Activated naive CD4-positive, alpha-beta T cell treated with anti-CD3 and anti-CD28 coated beads for 36 hours (primary cell): ENCODE data around the gene KAZN. TPM values are rescaled to one million over a fixed set of nuclear protein-coding genes. Genes with fewer than 3 reads are reported as not detected.
A peak's percentile ranks its signal among the peaks of the same experiment; 100 is the strongest.

Experiments
- CTCF ChIA-PET: fragments of 350-600 bp; sonication (Branson Sonifier 250); formaldehyde crosslinking; loops from one replicate; lab custom pipeline; 2021; ENCODE audit warnings: antibody characterized with exemption; lab: Charles Lee
- DNase-seq: peaks from one replicate; pipeline ENCODE4 v3.0.0-alpha.2; 2020
- H3K27ac Mint-ChIP-seq: one replicate; pipeline ENCODE4 v1.8.0; 2021; ENCODE audit warnings: mild to moderate bottlenecking, mixed read lengths
- H3K27me3 Mint-ChIP-seq: one replicate; pipeline ENCODE4 v1.8.0; 2021; ENCODE audit warnings: low read depth, mixed read lengths
- H3K36me3 Mint-ChIP-seq: one replicate; pipeline ENCODE4 v1.8.0; 2021; ENCODE audit warnings: low read depth, mixed read lengths
- H3K4me1 Mint-ChIP-seq: one replicate; pipeline ENCODE4 v1.8.0; 2021; ENCODE audit warnings: low read depth, mixed read lengths
- H3K4me3 Mint-ChIP-seq: one replicate; pipeline ENCODE4 v1.8.0; 2021; ENCODE audit warnings: mild to moderate bottlenecking, moderate library complexity, mixed read lengths
- H3K9me3 Mint-ChIP-seq: one replicate; pipeline ENCODE4 v1.8.0; 2021; ENCODE audit warnings: mixed read lengths
- intact Hi-C: fragments of 100-400 bp; cut with micrococcal nuclease; formaldehyde crosslinking; loops from one replicate; pipeline ENCODE4 v1.15.1; 2023
- total RNA-seq, 2 experiments: library from RNA; stranded (reverse); gene quantifications; one replicate each; pipeline ENCODE4 v1.2.3, GENCODE V29; 2021

KAZN gene
- total RNA-seq, 2 experiments from 2014 or later, result 0.55 to 0.59 TPM

DNA sequence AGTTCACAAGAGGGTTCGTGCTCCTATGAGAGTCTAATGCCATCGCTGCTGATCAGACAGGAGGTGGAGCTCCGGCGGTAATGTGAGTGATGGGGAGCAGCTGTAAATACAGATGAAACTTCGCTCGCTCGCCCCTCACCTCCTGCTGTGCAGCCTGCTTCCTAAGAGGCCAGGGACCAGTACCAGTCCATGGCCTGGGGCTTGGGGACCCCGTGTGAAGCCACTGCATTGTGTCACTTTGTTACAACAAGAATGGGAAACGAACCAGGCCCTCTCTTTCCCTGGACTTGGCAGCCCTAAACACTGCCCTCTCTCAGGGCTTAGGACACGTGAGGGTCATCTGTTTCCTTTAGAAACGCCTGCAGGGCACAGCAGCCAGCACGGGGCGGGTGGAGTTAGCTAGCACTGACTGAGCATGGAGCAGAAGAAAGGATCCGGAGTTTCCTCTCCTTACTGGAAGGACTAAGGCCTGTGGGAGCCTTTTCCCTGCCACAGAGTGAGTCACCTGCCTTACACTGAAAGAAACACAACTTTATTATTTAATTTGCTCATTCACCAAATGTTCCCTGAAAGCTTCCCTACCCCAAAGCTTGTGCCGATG is 369.9 kb downstream of the KAZN start:
- intact Hi-C loops, result loop anchor here (5.0 kb wide), 1 partner anchor 41 kb away; no protein-coding TSS in a partner anchor
- CTCF ChIA-PET, result interaction anchor here (0.6 kb wide), 1 partner anchor 9 kb away, joined by 3 read pairs; no protein-coding TSS in a partner anchor
- DNase-seq, result no peak
- Mint-ChIP-seq H3K9me3 (peaks cover 3% of the 10 kb centered on the region), H3K36me3 (no peaks in the 10 kb centered on the region), H3K27me3 (no peaks in the 10 kb centered on the region), H3K27ac (no peak overlapping the region), H3K4me3 (no peak overlapping the region), H3K4me1 (peaks cover 17% of the 10 kb centered on the region)

DNA sequence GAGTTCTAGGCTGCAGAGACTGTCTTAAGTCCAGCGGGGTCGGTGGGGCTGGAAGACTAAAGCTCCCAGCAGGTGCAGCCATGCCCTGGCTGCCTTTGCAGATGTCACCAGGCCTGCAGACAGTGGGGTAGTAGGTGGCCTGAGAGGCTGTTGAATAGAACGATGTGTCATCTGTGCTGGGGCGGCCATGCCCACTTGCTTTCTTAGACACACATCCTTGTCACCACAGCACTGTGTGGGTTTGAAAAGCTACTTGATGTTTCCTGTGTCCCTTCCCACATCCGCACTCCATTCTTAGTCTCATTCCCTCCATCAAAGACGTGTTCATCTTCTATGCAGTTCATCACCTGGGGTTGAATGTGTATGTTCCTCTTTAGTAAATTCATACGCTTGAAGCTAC is 370.5 kb downstream of the KAZN start:
- Mint-ChIP-seq H3K9me3 (peaks cover 5% of the 10 kb centered on the region), H3K36me3 (no peaks in the 10 kb centered on the region), H3K27me3 (no peaks in the 10 kb centered on the region), H3K4me1 (peaks cover 17% of the 10 kb centered on the region), H3K4me3 (no peak overlapping the region), H3K27ac (peak overlapping the region; percentile 41)
- peak; percentile 70 for DNase-seq
- intact Hi-C loops, result loop anchor here (5.0 kb wide), 1 partner anchor 42 kb away; no protein-coding TSS in a partner anchor
- CTCF ChIA-PET, result interaction anchor here (0.6 kb wide), 1 partner anchor 8 kb away, joined by 3 read pairs; no protein-coding TSS in a partner anchor

DNA sequence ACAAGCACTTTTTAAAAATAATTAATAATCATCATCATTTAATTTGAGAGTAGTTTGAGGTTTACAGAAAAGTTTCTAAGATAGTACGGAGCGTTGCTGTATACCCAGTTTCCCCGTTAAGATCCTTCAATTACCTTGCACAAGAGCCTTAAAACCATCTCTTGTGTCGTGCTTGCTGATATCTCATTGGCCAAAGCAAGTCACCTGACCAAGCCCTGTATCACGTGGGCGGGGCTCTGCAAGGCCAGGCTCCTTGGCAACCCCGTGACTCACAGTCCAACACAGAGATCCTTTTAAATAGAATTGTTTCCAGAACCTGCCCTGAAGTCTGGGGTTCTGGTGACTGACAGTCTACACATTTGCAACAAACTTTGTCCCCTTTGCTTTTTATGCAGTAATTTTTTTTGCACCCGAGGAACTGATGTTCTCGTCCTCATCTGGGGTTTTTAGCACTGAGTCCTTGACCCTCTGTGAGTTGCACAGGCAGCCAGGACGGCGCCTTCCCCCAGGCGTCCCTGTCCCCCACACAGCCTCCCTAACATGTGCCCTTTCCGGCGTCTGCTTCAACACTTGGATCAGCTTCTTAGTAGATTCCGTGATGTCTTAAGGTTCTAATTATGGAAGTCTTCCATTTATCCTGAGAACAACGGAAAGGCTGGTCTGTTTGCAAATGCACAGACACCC is 371.8 kb downstream of the KAZN start:
- DNase-seq, result peak; percentile 36
- CTCF ChIA-PET, result interaction anchor here (0.8 kb wide), 1 partner anchor 26 kb away, joined by 3 read pairs; no protein-coding TSS in a partner anchor
- intact Hi-C loops, result no loop called here
- no peak overlapping the region for H3K4me3 Mint-ChIP-seq
- H3K27me3 Mint-ChIP-seq, result no peaks in the 10 kb centered on the region
- no peak overlapping the region for H3K27ac Mint-ChIP-seq
- peaks cover 5% of the 10 kb centered on the region for H3K9me3 Mint-ChIP-seq
- peaks cover 17% of the 10 kb centered on the region for H3K4me1 Mint-ChIP-seq
- H3K36me3 Mint-ChIP-seq, result no peaks in the 10 kb centered on the region

DNA sequence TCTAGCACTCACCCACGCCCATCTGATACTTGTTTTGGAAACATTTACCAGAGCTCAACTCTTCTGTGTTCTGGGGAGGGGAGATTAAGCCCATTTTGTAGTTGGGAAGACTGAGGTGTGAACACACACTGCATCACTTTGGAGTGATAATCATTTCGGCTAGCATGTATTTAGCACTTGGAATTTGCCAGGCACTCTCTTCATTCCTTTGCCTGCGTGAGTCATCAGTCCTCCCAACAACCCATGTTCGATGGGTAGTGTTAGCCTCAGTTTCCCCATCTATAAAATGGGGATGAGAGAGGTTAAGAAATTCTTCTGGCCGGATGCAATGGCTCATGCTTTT is 372.3 kb downstream of the KAZN start:
- Mint-ChIP-seq H3K27ac (no peak overlapping the region), H3K4me1 (peaks cover 17% of the 10 kb centered on the region), H3K4me3 (no peak overlapping the region), H3K9me3 (peaks cover 5% of the 10 kb centered on the region), H3K36me3 (no peaks in the 10 kb centered on the region), H3K27me3 (no peaks in the 10 kb centered on the region)
- CTCF ChIA-PET, result no interaction called here
- intact Hi-C loops, result no loop called here
- DNase-seq, result no peak

DNA sequence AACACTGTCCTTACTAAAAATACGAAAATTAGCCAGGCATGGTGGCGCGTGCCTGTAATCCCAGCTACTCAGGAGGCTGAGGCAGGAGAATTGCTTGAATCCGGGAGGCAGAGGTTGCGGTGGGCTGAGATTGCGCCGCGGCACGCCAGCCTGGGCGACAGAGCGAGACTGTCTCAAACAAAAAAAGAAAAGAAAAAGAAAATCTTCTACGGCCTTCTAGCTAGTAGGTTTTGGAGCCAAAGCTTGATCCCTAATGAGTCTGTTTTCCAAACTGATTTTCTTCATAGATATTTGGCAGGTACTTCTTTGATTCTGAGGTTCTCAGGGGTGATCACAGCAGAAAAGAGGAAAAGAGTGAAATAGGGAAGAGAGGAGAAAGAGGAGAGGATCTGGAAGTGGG is 372.7 kb downstream of the KAZN start:
- no peak overlapping the region for H3K27ac Mint-ChIP-seq
- H3K4me3 Mint-ChIP-seq, result no peak overlapping the region
- intact Hi-C loops, result no loop called here
- H3K9me3 Mint-ChIP-seq, result peaks cover 5% of the 10 kb centered on the region
- no peak for DNase-seq
- H3K36me3 Mint-ChIP-seq, result no peaks in the 10 kb centered on the region
- H3K27me3 Mint-ChIP-seq, result no peaks in the 10 kb centered on the region
- peaks cover 17% of the 10 kb centered on the region for H3K4me1 Mint-ChIP-seq
- CTCF ChIA-PET, result no interaction called here

DNA sequence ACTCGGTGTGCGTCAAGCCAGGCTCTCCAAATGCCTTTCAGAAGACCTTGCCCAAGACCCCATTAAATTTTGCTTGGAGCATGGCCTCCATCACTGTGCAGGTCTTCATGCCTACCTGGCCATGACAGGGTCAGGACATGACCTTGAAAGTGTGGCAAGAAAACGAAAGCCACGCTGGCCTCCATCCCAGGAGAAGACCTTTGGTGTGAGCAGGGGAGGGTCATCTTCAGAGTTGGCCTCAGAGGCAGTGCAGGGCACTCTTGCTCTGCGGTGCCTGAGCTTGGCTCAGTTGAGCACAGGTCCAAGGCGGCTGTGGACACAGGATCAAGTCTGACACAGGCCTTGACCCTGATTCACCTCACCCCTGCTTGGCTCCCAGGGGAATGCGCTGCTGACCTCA is 373.6 kb downstream of the KAZN start:
- Mint-ChIP-seq H3K27ac (no peak overlapping the region), H3K9me3 (peaks cover 5% of the 10 kb centered on the region), H3K27me3 (no peaks in the 10 kb centered on the region), H3K4me1 (peaks cover 17% of the 10 kb centered on the region), H3K4me3 (no peak overlapping the region), H3K36me3 (no peaks in the 10 kb centered on the region)
- CTCF ChIA-PET, result no interaction called here
- DNase-seq, result no peak
- intact Hi-C loops, result no loop called here

DNA sequence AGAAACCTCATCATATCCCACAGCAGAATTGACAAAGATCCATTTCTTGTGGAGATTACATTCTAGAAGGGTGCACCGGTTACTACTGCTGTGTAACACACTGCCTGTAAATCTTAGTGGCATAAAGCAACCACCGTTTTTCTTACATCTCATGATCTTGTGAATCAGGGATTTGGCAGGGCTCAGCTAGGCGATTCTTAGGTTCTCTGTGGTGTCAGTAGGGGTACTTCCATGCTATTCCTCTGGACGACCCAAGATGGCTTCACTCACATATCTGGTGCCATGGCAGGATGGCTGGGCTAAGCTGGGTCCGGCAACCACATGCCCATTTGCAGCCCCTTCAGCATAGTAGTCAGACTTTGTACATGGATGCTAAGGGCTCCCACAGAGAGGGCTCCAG is 375.3 kb downstream of the KAZN start:
- H3K9me3 Mint-ChIP-seq, result peaks cover 5% of the 10 kb centered on the region
- H3K4me1 Mint-ChIP-seq, result peaks cover 15% of the 10 kb centered on the region
- no peaks in the 10 kb centered on the region for H3K27me3 Mint-ChIP-seq
- H3K36me3 Mint-ChIP-seq, result no peaks in the 10 kb centered on the region
- no peak overlapping the region for H3K27ac Mint-ChIP-seq
- no peak for DNase-seq
- no peak overlapping the region for H3K4me3 Mint-ChIP-seq
- intact Hi-C loops, result no loop called here
- CTCF ChIA-PET, result no interaction called here

DNA sequence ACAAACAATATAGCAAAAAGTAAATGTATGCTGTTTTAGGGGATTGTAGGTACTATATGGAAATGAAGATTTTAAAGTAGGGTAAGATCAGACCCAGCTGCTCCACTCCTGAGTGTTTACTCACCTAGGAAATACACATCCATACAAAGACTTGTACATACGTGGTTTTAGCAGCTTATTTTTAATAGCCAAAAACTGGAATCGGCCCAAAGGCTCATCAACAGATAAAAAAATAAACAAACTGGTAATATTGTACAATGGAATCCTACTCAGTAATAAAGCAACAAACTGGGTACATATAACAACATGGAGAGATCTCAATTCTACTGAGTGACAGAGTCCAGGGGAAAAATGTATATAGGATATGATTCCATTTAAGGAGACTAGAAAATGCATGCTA is 375.9 kb downstream of the KAZN start:
- no peaks in the 10 kb centered on the region for H3K36me3 Mint-ChIP-seq
- no peak for DNase-seq
- intact Hi-C loops, result no loop called here
- no peak overlapping the region for H3K27ac Mint-ChIP-seq
- CTCF ChIA-PET, result no interaction called here
- peaks cover 5% of the 10 kb centered on the region for H3K9me3 Mint-ChIP-seq
- H3K4me1 Mint-ChIP-seq, result peaks cover 9% of the 10 kb centered on the region
- no peak overlapping the region for H3K4me3 Mint-ChIP-seq
- no peaks in the 10 kb centered on the region for H3K27me3 Mint-ChIP-seq

DNA sequence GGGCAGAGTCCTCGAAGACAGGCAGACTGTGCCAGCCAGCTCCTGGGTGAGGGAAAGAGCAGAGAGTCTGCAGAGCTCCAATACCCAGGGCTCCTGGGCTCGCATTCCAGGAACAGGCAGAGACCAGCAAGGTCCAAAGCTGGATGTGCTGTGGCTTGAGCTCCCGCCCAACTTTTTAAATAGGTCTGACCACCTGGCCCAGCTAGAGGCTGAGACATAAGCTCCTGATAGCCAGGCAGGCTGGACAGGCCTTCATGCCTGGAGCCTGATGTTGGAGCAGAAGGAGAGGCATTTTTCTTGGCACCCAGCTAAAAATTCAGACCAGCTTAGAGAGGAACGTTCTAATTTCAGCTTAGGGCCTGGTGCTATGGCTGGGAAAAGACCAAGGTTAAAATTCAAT is 376.6 kb downstream of the KAZN start:
- CTCF ChIA-PET, result interaction anchor here (1.6 kb wide), 1 partner anchor 10 kb away, joined by 3 read pairs; no protein-coding TSS in a partner anchor

DNA sequence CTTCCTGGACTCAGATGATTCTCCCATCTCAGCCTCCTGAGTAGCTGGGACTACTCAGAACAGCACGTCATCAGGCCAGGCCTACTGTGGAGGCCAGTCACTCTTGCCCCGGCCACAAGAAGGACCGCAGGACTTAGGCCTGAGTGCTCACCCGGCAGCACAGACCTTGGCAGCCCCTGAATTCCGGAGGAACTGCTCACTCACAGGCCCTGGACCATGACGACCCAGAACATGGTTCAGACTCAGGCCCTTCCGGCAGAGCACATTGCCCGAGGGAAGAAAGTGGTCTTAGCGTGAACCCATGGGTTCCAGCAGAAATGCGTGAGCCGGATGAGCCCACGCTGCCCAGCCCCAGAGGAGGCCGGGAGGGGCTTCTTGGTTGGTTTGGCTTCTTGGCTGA is 377.8 kb downstream of the KAZN start:
- Mint-ChIP-seq H3K4me1 (peaks cover 5% of the 10 kb centered on the region), H3K27me3 (no peaks in the 10 kb centered on the region), H3K4me3 (no peak overlapping the region), H3K36me3 (no peaks in the 10 kb centered on the region), H3K27ac (no peak overlapping the region), H3K9me3 (peaks cover 5% of the 10 kb centered on the region)
- DNase-seq, result no peak
- CTCF ChIA-PET, result interaction anchor here (1.6 kb wide), 1 partner anchor 11 kb away, joined by 3 read pairs; no protein-coding TSS in a partner anchor
- intact Hi-C loops, result no loop called here

More for the DNA sequence above, 376.6 kb downstream of the KAZN start:
- Mint-ChIP-seq H3K36me3 (no peaks in the 10 kb centered on the region), H3K9me3 (peaks cover 5% of the 10 kb centered on the region), H3K27ac (no peak overlapping the region), H3K4me1 (peaks cover 6% of the 10 kb centered on the region), H3K27me3 (no peaks in the 10 kb centered on the region), H3K4me3 (no peak overlapping the region)
- intact Hi-C loops, result no loop called here
- no peak for DNase-seq

DNA sequence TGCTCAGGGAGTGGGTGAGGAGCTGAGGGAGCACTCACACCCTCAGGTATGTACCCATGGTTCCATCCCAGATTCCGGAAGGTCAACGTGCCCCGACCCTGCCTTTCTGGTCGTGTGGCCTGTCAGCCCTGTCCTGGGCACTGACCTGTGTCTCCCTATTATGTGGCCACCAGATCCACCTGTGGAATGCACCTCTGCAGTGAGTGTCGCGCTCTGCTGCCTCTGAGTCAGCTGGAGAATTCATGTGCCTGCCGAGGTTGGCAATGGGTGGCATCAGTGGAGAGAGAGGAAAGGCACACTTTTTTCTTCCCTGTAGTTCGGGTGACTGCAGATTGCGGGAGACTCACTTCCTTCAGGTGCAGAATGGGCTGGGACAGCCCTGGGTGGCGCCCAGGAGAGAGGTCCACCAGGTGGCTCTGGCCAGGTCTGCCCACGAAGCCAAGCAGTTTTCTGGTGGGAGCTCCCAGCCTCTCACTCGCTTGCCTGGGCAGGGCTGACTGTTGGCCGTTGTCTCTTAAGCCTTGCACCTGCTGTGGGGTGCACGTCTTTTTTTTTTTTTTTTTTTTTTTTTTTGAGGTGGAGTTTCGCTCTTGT is 378.9 kb downstream of the KAZN start:
- no peak for DNase-seq
- intact Hi-C loops, result no loop called here
- no peaks in the 10 kb centered on the region for H3K36me3 Mint-ChIP-seq
- peaks cover 5% of the 10 kb centered on the region for H3K9me3 Mint-ChIP-seq
- H3K27ac Mint-ChIP-seq, result no peak overlapping the region
- H3K27me3 Mint-ChIP-seq, result no peaks in the 10 kb centered on the region
- H3K4me3 Mint-ChIP-seq, result no peak overlapping the region
- H3K4me1 Mint-ChIP-seq, result peaks cover 5% of the 10 kb centered on the region
- CTCF ChIA-PET, result interaction anchor here (0.7 kb wide), 1 partner anchor 9 kb away, joined by 3 read pairs; no protein-coding TSS in a partner anchor

DNA sequence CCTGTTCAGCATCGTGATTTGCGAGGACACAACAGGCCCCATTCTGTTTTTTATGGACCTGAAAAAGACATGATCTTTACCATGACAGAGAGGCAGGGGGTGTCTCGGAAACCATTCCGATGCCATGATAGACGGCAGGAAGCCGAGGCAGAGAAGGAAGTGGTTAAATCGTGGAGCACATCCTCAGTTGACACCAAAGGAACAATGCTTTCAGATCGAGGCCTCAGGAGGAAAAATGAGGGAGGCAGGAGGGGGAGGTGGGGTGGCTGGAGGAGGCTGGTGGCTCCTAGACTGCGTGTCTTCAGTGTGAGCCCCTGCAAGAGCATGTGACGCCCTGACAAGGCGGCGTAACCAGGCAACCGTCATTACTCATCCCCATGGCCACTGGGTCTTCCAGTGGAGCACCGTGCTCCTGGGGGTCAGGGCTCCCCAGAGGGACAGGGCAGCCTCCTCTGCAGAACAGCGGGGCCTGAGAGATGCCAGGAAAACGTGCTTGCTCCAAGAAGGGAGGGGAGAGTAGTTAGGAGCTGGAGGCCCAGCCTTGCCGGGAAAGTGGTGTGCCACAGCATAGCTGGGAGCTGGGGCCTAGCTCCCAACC is 382.2 kb downstream of the KAZN start:
- Mint-ChIP-seq H3K9me3 (no peaks in the 10 kb centered on the region), H3K36me3 (no peaks in the 10 kb centered on the region), H3K27me3 (no peaks in the 10 kb centered on the region), H3K27ac (no peak overlapping the region), H3K4me3 (no peak overlapping the region), H3K4me1 (peaks cover 5% of the 10 kb centered on the region)
- intact Hi-C loops, result no loop called here
- DNase-seq, result no peak
- CTCF ChIA-PET, result no interaction called here
